ENCODE data around the gene ZBTB18.

The ZBTB18 gene

GRCh38 chr1:244069326-244069898, 18.3 kb downstream of the ZBTB18 start:
- no peak for TF ChIP-seq CTCF (conservative IDR thresholded peaks at IDR 0.05; ENCODE audit: low read depth, low read length)
- no peak overlapping the region for H3K4me3 ChIP-seq (ENCODE audit: low read length)
- DNase-seq (ENCODE audit: low read depth) = no peak

GRCh38 chr1:244074559-244075171, 23.6 kb downstream of the ZBTB18 start:
- DNase-seq (ENCODE audit: low read depth) = no peak
- no peak for TF ChIP-seq CTCF (conservative IDR thresholded peaks at IDR 0.05; ENCODE audit: low read depth, low read length)
- H3K4me3 ChIP-seq (ENCODE audit: low read length) = no peak overlapping the region

- no peak overlapping the region for H3K4me3 ChIP-seq (ENCODE audit: low read length)
- DNase-seq (ENCODE audit: low read depth) = no peak
- no peak for TF ChIP-seq CTCF (conservative IDR thresholded peaks at IDR 0.05; ENCODE audit: low read depth, low read length)
Observed at GRCh38 chr1:244075247-244075722, 24.2 kb downstream of the ZBTB18 start.

GRCh38 chr1:244076740-244077139, 25.7 kb downstream of the ZBTB18 start:
- DNase-seq (ENCODE audit: low read depth) = no peak
- TF ChIP-seq CTCF (conservative IDR thresholded peaks at IDR 0.05; ENCODE audit: low read depth, low read length) = no peak
- H3K4me3 ChIP-seq (ENCODE audit: low read length) = no peak overlapping the region

GRCh38 chr1:244077473-244078220, 26.6 kb downstream of the ZBTB18 start:
- no peak for DNase-seq (ENCODE audit: low read depth)
- H3K4me3 ChIP-seq (ENCODE audit: low read length) = no peak overlapping the region
- no peak for TF ChIP-seq CTCF (conservative IDR thresholded peaks at IDR 0.05; ENCODE audit: low read depth, low read length)

GRCh38 chr1:244080343-244080929, 29.4 kb downstream of the ZBTB18 start:
- no peak for DNase-seq (ENCODE audit: low read depth)
- TF ChIP-seq CTCF (conservative IDR thresholded peaks at IDR 0.05; ENCODE audit: low read depth, low read length) = no peak
- H3K4me3 ChIP-seq (ENCODE audit: low read length) = no peak overlapping the region
